Left renal cortex interstitium (tissue), 4 donors: ENCODE results near the gene CAMKK2. TPM values are rescaled to one million over a fixed set of nuclear protein-coding genes. Genes with fewer than 3 reads are reported as not detected.
"Not testable (repeated sequence)": the region's sequence is repeated elsewhere in the genome, so short reads cannot be mapped to it uniquely, and the experiment has no call there.

Source experiments
- DNase-seq, 4 donors: peaks; one replicate each; pipeline ENCODE4 v3.0.0-alpha.2; 2013; ENCODE audit warnings: low read depth in 4 of 4, low spot score in 2 of 4, missing footprints in 1 of 4
- polyA plus RNA-seq, 4 donors: library from polyadenylated mRNA; unstranded; fragments of 120-200 nt; gene quantifications; one replicate each; pipeline ENCODE4 v1.2.1, GENCODE V29; 2013; ENCODE audit not compliant: insufficient read length in 4 of 4

Gene CAMKK2
- 10 to 100 TPM; 33.7 to 39.9 (median 34.8) TPM for polyA plus RNA-seq

DNA sequence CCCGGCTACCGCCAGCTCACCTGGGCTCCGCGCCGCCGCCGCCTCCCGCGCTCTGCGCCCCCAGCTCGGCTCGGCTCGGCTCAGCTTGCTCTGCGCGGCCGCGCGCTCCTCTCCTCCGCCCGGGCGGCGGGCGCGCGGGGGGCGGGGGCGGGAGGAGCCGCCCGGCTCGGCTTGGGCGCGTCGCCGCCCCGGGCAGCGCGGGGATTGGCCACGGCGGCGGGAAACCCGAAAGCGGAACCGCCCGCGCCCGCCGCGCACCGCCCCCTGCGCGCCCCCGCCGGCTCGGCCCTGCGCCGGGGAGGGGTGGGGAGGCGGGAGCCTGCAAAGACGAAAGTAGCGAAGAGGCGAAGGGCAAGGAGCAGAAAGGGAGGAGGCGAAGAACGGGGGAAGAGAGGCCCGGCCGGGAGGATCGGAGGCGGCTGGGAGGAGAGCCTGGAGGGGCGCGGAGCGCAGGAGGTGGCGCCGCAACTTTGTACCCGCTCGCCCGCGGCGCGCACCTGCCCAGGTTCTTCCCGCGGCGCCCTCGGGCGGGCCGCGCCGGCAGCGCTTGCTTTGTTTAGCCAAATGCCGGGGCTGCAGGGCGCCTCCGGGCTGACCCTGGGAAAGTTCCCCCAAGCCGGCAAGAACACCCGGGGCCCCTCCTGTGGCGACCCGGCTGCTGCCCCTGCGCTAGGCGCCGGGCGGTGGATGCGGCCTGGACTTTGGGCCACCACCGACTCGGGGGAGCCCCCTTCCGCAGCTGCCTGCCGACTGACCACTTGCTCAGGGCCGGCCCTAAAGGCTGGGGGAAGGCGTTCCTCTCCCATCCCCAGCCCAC, at the start of gene CAMKK2:
Gene CAMKK2 (minus strand): TSS at position 92 of the 817 bp plus-strand sequence. CDS start 22,183 bp downstream, outside the sequence.
- DNase-seq = peak; percentile 64 to 80 (median 72)

- no peak for DNase-seq
Measured at GRCh38 chr12:121345151-121345815, 48.8 kb upstream of the CAMKK2 start.

- DNase-seq = no peak
Measured at GRCh38 chr12:121344506-121344905, 48.0 kb upstream of the CAMKK2 start.

DNA sequence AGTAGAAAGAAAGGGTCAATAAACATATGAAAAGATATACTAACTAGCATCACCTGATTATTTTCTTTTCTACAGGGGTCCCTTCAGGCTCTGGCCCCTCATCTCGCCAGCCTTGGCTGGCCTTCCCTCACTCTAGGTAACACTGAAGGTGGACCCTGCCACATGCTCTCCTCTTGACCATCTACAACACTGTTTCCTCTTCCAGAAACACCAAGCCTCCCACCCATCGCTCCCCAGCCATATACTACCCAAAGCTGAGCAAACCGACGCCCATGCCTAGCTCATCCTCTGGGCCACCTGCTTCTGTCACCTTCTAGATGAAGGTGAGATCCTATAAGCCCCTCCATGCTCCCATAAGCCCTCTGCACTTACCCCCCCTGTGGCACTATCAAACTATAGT, 40.9 kb upstream of the CAMKK2 start:
- DNase-seq = no peak

DNA sequence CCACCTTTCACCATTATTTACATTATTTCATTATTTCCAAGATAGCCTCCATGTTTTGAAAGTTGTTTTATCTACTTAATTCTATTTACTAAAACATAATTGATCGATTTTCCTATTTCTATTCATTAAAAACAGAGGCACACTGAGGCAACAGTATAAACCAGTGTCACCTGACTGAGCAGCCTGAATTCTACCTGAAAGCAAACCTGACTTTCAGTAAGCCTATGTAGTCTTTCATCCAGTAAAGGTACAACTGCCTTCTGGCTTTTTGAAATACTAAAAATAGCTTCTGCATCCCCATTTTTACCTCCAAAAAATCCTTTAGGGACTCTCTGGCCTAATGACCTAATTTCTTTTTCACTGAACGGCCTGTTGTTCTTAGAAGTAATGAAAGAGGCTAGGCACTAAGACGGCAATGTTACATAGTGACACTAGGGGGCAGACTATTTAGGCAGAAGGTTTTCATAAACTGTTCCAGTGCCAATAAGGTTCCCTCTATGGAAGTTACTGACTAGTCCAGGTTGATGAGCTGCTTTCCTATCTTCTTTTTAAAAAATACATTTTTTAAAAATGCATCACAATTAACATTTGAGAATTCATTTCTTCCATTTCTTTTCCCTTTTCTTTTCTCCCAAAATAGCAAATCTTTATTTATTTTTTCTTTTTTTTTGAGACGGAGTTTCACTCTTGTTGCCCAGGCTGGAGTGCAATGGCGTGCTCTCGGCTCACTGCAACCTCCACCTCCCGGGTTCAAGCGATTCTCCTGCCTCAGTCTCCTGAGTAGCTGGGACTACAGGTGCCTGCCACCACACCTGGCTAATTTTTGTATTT, 38.2 kb upstream of the CAMKK2 start:
- peak; percentile 11 to 37 (median 22) for DNase-seq

- DNase-seq = no peak
Measured at GRCh38 chr12:121333747-121334146, 37.2 kb upstream of the CAMKK2 start.

GRCh38 chr12:121331248-121331647, 34.7 kb upstream of the CAMKK2 start:
- no peak for DNase-seq

DNA sequence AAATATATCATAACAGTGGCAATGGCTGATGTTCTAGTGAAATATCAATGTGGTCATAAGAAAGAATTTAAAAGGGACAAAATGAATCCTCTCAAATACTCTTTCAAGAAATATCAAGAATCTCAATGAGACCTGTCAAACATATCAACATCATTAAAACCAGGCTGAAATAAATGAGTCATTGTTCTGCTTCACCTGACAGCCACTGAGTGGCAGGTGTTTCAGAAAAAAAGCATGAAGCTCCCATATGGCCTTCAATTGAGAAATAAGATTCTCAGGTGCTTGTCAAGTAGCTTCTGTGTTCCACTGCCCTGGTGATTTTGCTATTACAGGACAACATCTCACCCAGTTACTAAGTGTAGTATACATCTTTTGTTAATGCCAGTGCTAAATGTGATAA, 34.2 kb upstream of the CAMKK2 start:
- DNase-seq = no peak

DNA sequence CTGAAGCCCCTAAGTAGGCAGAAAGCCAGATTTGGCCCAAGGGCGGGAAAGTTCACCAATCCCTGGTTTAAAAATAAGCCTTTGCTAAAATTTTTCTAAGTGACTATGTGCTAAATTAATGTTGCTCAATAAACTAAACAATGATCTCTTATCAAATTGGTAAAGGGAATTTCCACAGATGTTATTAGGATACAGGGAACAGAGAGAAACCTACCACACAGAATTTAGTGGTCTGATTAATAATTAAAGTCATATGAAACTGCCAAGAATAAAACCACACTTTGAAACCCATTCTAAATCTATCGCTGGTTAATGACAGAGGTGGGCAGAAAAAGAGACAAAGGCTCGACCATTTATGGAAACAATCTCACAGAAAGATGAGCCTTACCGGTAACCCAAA, 33.7 kb upstream of the CAMKK2 start:
- DNase-seq = no peak

- DNase-seq = no peak
Measured at GRCh38 chr12:121328620-121329019, 32.1 kb upstream of the CAMKK2 start.

DNA sequence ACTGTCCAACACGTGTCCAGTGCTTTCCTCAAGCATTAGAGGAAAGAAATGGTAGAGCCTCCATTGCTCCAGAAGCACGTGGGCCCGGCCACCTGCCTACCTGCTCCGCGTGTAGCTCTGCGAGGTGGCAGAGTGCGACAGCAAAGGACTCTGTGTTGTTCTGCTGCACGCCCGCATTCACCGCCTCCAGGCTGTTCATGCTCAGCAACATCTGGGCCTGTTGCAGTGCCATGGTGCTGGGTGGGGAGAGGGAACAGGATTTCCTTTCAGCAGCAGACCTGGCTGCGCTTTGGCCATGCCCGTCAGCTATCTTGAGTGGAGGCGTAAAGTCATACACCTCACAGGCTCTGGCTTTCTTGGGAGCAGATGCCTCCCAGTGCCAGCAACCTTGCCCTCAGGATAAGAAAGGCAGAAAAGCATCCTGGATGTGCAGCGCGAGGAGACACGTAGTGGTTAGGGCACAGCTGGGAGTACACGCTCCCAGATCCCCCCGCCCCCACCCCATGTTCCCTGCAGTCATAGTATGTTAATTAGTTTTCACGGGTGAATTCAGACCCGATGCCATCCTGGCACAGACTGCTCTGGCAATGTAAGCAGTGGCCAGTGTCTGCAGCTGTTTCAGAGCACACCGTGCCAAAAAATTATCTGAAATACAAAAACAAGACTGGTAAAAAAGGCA, 30.6 kb upstream of the CAMKK2 start:
- DNase-seq = no peak

- no peak for DNase-seq
Measured at GRCh38 chr12:121325922-121326396, 29.4 kb upstream of the CAMKK2 start.

DNA sequence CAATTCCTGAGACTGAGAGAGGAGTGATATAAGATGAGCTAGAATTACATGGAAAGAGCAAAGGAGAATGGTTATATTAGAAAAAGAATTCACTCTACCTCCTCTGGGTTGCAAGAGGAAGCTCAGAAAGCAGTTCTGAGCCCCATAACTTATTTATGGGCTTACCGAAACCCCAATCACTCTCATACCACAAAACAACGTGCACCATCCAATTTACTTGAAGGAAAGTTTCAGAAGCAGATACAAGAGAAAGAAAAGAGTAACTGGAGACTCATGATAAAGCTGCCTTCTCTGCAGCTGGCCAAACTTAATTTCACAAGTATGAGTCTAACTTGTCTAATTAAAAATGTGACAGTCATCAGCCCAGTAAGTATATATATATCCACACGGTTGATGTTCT, 27.4 kb upstream of the CAMKK2 start:
- no peak for DNase-seq

DNA sequence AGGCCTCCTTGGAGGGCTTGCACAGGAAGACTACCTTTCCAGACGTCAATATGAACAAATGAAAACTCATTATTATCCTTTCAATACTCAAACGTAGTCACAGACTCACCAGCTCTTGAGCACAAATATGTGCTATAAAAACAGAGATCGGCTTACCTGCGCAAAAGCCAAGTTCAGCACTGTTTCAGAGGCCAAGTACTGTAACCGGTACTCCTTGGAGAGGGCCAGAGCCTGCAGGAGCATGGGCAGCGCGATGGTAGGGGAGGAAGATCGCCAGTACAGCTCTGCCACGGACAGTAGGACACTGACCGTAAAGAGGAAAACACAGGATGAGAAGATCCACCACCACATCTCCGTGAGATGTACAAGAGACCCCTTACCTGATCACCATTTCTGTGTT, 21.6 kb upstream of the CAMKK2 start:
- no peak for DNase-seq

- no peak for DNase-seq
Measured at GRCh38 chr12:121314431-121314830, 17.9 kb upstream of the CAMKK2 start.

- DNase-seq = not testable (repeated sequence)
Measured at GRCh38 chr12:121310231-121310630, 13.7 kb upstream of the CAMKK2 start.

GRCh38 chr12:121307397-121307796, 10.9 kb upstream of the CAMKK2 start:
- not testable (repeated sequence) for DNase-seq

GRCh38 chr12:121304306-121304705, 7.8 kb upstream of the CAMKK2 start:
- DNase-seq = no peak

- no peak for DNase-seq
Measured at GRCh38 chr12:121301876-121302275, 5.4 kb upstream of the CAMKK2 start.

DNA sequence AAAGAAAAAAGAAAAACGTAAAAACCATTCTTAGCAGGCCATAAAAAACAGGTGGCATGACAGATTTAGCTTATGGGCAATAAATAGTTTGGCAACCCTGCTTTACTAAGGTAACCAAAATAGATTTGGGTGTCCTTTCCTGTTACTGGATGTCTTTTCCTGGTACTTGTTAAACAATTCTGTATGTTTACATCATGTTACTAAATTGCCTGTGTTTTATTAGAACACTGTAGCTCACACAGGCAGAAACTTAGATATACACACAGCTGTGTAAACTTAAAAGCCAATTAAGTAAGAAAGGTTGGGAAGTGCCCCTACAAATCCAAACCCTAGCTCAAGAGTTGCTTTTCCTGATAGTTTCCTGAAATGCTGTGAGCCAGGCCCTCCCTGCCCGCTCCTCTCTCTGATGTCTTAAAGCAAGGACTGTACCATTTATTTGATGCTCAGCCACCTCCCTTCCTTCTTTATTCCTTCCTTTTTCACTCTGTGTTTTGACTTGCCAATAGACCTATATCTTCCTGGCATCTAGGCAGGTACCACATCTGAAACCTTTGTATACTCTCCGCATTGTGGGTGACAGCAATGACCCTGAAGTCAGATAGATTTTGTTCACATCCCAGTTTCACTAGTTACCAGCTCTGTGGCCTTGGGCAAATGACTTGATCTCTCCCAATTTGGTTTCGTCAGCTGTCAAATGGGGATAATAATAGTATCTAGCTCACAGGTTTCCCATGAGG, 3.7 kb upstream of the CAMKK2 start:
- no peak for DNase-seq
